Gastroesophageal sphincter (tissue), 4 donors: ENCODE results near the gene LIMS2. TPM values are rescaled to one million over a fixed set of nuclear protein-coding genes. Genes with fewer than 3 reads are reported as not detected.

Experiments
- ATAC-seq: fragments of 150-250 bp; one replicate; pipeline ENCODE4 v1.9.1; 2016; ENCODE audit warnings: mild to moderate bottlenecking, moderate library complexity
- H3K27ac ChIP-seq, 4 donors: fragments of 200-600 bp; sonication (generic) in 3 of 4; 1 replicate in 3 of 4; 2 replicates in 1 of 4; pipeline ENCODE4 v1.5.1; 2016 to 2019
- H3K27me3 ChIP-seq: fragments of 200-600 bp; sonication (generic); one replicate; pipeline ENCODE4 v1.5.1; 2019
- H3K36me3 ChIP-seq, 2 donors: fragments of 200-600 bp; sonication (generic); one replicate each; pipeline ENCODE4 v1.5.1; 2019; ENCODE audit warnings: control low read depth in 1 of 2
- H3K4me1 ChIP-seq, 3 donors: fragments of 200-600 bp; sonication (generic); 1 replicate in 2 of 3; 2 replicates in 1 of 3; pipeline ENCODE4 v1.5.1; 2016 to 2019; ENCODE audit warnings: control low read depth in 2 of 3
- H3K4me3 ChIP-seq, 2 donors: fragments of 200-600 bp; sonication (generic); one replicate each; pipeline ENCODE4 v1.5.1; 2019; ENCODE audit warnings: mild to moderate bottlenecking in 1 of 2, moderate library complexity in 1 of 2
- H3K9me3 ChIP-seq, 3 donors: fragments of 200-600 bp; sonication (generic); one replicate each; pipeline ENCODE4 v1.5.1; 2017 to 2019; ENCODE audit warnings: control low read depth in 2 of 3
- EP300 ChIP-seq: sonication (generic); formaldehyde crosslinking; IDR thresholded peaks from one replicate; pipeline ENCODE4 v1.6.1; 2017; ENCODE audit warnings: antibody characterized with exemption, mild to moderate bottlenecking
- POLR2A ChIP-seq, 2 donors: fragments of 450-650 bp; IDR thresholded peaks; one replicate each; pipeline ENCODE4 v1.6.1; 2017; ENCODE audit warnings: antibody characterized with exemption in 2 of 2, mild to moderate bottlenecking in 2 of 2, moderate library complexity in 1 of 2
- POLR2AphosphoS5 ChIP-seq: sonication (generic); formaldehyde crosslinking; IDR thresholded peaks from one replicate; pipeline ENCODE4 v1.6.1; 2017; ENCODE audit warnings: antibody characterized with exemption
- WGBS, 2 donors: methylation state at CpG; one replicate each; pipeline ENCODE4 v1.1.5; 2018; ENCODE audit warnings: low coverage in 1 of 2; 5-methylcytosine and 5-hydroxymethylcytosine counted together
- total RNA-seq, 4 donors: library from RNA; depleted of rRNA; stranded (reverse); fragments of >200 nt; gene quantifications; one replicate each; pipeline ENCODE4 v1.1.0, GENCODE V29; 2016
- TF ChIP-seq, protein P1 (sequence below), 4 experiments: fragments of 200-600 bp in 2 of 4; fragments of 450-650 bp in 2 of 4; sonication (generic) in 1 of 4; IDR thresholded peaks; one replicate each; pipeline ENCODE4 v1.5.1; 2017 to 2019; ENCODE audit warnings: antibody characterized with exemption in 4 of 4, mild to moderate bottlenecking in 2 of 4, moderate library complexity in 2 of 4

LIMS2 gene
- total RNA-seq, 4 donors from 2014 or later = 81.4 to 275 (median 124) TPM

DNA sequence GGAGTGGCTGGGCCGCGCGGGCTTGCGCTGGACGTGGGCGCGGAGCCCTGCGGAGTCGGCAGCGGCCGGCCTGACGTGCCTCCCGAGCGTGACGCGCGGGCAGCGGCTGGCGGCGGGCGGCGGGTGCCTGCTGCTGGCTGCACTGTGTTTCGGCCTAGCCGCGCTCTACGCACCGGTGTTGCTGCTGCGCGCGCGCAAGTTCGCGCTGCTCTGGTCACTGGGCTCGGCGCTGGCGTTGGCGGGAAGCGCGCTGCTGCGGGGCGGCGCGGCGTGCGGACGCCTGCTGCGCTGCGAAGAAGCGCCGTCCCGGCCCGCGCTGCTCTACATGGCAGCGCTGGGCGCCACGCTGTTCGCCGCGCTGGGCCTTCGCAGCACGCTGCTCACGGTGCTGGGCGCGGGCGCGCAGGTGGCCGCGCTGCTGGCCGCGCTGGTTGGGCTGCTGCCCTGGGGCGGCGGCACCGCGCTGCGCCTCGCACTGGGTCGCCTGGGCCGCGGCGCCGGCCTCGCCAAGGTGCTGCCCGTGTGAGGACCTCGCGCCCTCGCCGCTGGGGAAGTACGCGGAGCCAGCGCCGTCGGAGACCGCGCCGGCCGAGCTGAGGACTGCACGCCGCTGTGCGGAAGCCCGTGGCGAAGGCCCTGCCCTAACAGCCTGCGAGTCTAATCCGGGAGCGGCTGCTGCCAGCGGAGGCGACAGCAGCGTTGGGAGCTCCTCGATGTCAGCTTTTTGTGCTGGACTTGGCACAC is 26.5 kb upstream of the LIMS2 start:
- Histone ChIP-seq H3K36me3 (peaks cover 0 to 14% of the 10 kb centered on the region in 2 donors), H3K9me3 (no peaks in the 10 kb centered on the region), H3K4me1 (peaks cover 0 to 42% (median 10%) of the 10 kb centered on the region in 3 donors), H3K27ac (peak overlapping the region; percentile 21 to 100 (median 97)), H3K4me3 (peak overlapping the region; percentile 27 to 73), H3K27me3 (no peaks in the 10 kb centered on the region)
- no peak for TF ChIP-seq EP300
- TF ChIP-seq, protein P1, sequence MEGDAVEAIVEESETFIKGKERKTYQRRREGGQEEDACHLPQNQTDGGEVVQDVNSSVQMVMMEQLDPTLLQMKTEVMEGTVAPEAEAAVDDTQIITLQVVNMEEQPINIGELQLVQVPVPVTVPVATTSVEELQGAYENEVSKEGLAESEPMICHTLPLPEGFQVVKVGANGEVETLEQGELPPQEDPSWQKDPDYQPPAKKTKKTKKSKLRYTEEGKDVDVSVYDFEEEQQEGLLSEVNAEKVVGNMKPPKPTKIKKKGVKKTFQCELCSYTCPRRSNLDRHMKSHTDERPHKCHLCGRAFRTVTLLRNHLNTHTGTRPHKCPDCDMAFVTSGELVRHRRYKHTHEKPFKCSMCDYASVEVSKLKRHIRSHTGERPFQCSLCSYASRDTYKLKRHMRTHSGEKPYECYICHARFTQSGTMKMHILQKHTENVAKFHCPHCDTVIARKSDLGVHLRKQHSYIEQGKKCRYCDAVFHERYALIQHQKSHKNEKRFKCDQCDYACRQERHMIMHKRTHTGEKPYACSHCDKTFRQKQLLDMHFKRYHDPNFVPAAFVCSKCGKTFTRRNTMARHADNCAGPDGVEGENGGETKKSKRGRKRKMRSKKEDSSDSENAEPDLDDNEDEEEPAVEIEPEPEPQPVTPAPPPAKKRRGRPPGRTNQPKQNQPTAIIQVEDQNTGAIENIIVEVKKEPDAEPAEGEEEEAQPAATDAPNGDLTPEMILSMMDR (IDR thresholded peaks at IDR 0.05) = peak in 3 of 4 experiments; percentile 35 to 66 (median 57)
- peak; percentile 64 for TF ChIP-seq POLR2AphosphoS5
- TF ChIP-seq POLR2A (IDR thresholded peaks at IDR 0.05) = peak; percentile 22 to 37
- peak; percentile 82 for ATAC-seq
- 0% methylated on average over 11 of the region's 108 CpGs; no CpG with 5 or more reads in 1 of the 2 donors for WGBS, 2 donors

- Histone ChIP-seq H3K36me3 (peaks cover 0 to 8% of the 10 kb centered on the region in 2 donors), H3K27ac (peak within 1 kb of the TSS; percentile 21 to 100 (median 97)), H3K9me3 (no peaks in the 10 kb centered on the region), H3K4me1 (peaks cover 0 to 42% (median 10%) of the 10 kb centered on the region in 3 donors), H3K27me3 (no peaks in the 10 kb centered on the region), H3K4me3 (peak within 1 kb of the TSS; percentile 27 to 73)
- peak; percentile 93 to 95 for TF ChIP-seq POLR2A (IDR thresholded peaks at IDR 0.05)
- no peak for TF ChIP-seq EP300
- TF ChIP-seq, protein P1 (IDR thresholded peaks at IDR 0.05) = no peak
- peak; percentile 70 for TF ChIP-seq POLR2AphosphoS5
- ATAC-seq = peak; percentile 91
- no CpG with 5 or more reads among the region's 44 CpGs for WGBS, 2 donors
These were observed 25.9 kb upstream of the LIMS2 start, which contains the start of gene SFT2D3 for GRCh38 chr2:127701193-127701650. TSS of gene SFT2D3 (plus strand) at chr2:127701497. CDS start at chr2:127701529, 32 bp downstream.

DNA sequence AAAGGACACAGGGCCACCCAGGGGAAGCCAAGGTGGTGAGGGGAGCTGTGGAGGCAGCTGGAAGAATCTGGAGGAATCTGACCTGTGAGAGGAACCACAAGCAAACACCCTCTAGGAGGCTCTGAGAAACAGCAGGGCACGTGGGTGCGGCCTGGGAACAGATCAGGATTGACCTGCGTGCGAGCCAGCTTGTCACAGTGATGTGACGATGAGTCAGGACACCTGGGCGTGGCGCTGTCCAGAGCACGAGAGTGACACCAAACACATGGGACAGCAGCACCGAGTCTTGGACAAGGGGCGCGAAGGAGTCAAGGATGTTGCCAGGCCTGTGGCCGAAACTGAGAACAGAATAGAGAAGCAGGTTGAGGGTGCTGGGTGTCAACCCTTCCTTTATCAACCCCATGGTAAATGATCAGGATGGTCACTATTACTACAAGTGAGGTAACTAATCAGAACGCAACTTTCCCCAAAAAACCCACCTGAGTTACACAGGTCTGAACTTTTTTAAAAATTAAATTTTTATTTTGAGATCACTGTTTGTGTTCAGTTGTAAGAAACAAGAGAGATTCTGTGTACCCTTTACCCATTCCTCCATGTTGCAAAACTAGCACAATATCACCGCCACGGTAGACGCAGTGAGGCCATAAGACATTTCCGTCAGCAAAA is 25.3 kb upstream of the LIMS2 start:
- peak overlapping the region; percentile 27 to 73 for H3K4me3 ChIP-seq
- no peaks in the 10 kb centered on the region for H3K27me3 ChIP-seq
- ATAC-seq = no peak
- WGBS, 2 donors = 52 to 65% methylated on average over 9 to 15 of the region's 17 CpGs
- peak overlapping the region; percentile 21 to 100 (median 97) for H3K27ac ChIP-seq
- TF ChIP-seq POLR2A (IDR thresholded peaks at IDR 0.05) (no peak), EP300 (no peak), POLR2AphosphoS5 (no peak)
- H3K4me1 ChIP-seq = peaks cover 0 to 47% (median 10%) of the 10 kb centered on the region in 3 donors
- peaks cover 0 to 2% of the 10 kb centered on the region in 2 donors for H3K36me3 ChIP-seq
- no peaks in the 10 kb centered on the region for H3K9me3 ChIP-seq

DNA sequence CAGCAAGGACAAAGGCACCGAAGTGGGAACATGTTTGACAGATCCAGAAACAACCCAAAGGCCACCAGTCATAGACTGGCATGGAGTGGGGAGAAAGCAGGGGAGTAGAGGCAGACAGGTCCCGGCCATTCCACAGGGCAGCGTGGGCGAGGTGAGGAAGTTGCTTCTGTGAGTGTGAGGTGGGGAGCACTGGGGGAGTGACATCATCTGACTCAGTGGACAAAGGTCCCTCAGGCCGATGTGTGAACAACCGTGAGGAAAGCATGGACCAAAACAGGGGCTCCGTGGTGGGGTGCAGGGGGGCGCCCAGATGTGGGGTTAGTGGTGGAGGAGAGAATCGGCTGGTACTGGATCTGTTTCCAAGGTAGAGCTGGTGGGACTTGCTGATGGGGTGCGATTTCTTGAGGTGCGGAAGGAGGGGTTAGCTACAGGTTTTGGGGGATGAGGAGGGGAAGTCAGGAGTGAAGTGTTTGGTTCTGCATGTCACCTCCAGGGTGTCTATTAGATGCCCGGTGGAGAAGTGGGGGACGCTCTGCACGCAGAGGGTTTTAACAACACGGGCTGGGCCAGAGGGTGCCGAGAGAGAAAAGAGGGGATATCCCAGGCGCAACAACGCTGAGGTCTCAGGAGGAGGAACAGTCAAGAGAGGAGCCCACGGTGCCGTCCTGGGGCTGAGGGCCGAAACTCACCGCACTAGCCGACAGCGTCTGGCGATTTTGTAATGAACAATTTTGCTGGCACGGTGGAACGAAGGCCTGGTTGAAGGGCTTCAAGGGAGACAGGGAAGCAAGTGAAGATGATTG is 23.4 kb upstream of the LIMS2 start:
- no peak for ATAC-seq
- peaks cover 0 to 39% (median 14%) of the 10 kb centered on the region in 3 donors for H3K4me1 ChIP-seq
- no peak overlapping the region for H3K27ac ChIP-seq
- H3K36me3 ChIP-seq = no peaks in the 10 kb centered on the region
- no peaks in the 10 kb centered on the region for H3K9me3 ChIP-seq
- 89 to 93% methylated on average over 25 to 26 of the region's 27 CpGs for WGBS, 2 donors
- TF ChIP-seq POLR2A (IDR thresholded peaks at IDR 0.05) = no peak
- TF ChIP-seq, protein P1 (IDR thresholded peaks at IDR 0.05) = no peak
- TF ChIP-seq EP300 = no peak
- TF ChIP-seq POLR2AphosphoS5 = no peak
- H3K4me3 ChIP-seq = no peak overlapping the region
- H3K27me3 ChIP-seq = no peaks in the 10 kb centered on the region
